Hematopoietic multipotent progenitor cell treated with erythropoietin and hydrocortisone succinate and interleukin-3 and kit ligand, for 8 days (in vitro differentiated cells): ENCODE results near the gene SF3A1.

Experiments
- DNase-seq: peaks from one replicate; pipeline ENCODE4 v3.0.0-alpha.2; 2015

Gene SF3A1

DNA sequence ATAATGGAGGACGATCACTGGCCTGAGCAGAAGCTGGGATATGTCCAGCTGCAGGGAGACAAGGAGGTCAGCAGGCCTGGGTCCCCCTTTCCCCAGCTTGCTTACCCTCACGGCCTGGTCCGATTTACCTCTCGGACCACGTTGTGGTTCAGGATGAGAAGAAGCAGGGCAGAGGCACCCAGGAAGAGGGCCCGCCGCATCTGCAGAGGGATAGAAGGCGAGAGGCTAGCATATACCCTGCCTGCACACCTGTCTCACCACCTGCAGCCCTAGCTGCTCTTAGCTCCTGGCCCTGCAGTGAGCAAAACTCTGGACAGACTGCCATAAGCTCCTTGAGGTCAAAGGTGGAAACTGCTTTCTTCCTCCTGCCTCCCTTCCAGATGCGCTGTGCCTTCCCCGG is 29.2 kb upstream of the SF3A1 start:
- DNase-seq: no peak

- no peak for DNase-seq
Measured at GRCh38 chr22:30383061-30383460, 26.4 kb upstream of the SF3A1 start.

DNA sequence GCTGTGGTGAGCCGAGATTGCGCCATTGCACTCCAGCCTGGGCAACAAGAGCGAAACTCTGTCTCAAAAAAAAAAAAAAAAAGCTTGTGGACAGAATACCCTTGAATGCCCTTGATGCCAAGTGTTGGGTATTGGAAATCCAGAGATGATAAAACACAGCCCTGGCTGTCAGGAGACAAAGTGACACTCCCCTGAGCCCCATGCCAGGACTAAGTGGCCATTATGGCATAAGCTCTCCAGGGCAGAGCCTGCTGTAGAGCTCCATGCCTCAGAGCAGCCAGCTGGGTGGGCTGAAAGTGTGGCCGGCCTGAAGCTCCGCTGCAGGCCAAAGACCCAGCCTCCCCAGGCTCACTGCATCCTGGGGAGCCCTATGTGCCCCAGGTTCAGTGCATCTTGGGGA is 25.6 kb upstream of the SF3A1 start:
- no peak for DNase-seq

DNA sequence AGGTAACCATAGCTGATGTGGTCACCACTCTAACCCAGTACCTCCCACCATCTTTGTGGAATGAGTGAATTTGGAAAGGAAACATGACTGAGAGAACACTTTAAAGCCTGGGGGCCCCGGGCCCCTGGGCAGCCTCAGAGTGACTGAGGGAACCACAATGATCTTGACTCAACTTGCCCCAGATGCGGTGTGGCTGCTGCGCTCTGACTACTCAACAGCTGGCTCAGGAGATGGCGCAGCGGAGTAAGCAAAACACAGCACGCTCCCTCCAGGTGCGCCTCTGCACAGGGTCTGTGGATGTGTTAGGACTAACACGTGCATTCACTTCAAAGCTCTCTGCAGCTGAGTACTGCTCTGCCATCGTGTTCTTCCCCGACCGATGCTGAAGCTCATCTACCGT is 24.6 kb upstream of the SF3A1 start:
- no peak for DNase-seq

DNA sequence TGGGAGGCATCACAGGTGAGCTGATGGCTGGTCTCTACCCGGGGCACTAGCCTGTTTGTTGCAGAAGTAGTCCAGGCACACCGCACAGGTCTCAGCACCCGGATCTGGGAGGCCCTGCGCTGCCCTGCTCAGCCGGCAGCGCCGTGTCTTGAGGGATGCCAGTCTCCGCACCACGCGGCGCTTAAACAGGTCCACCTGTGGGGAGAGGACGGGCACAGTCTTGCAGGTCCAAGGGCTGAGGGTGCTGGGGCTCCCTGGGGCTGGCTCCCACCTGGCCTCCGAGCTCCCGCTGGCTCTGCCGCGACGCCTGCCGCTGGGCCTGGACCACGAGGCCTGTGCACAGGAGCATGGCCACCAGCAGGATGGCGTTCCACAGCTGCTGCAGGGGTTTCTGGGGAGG is 23.3 kb upstream of the SF3A1 start:
- DNase-seq: no peak

GRCh38 chr22:30375312-30375849 is 18.7 kb upstream of the SF3A1 start:
- no peak for DNase-seq

GRCh38 chr22:30373331-30374325 is 16.9 kb upstream of the SF3A1 start:
- no peak for DNase-seq

GRCh38 chr22:30372915-30373314 is 16.2 kb upstream of the SF3A1 start:
- DNase-seq: no peak

DNA sequence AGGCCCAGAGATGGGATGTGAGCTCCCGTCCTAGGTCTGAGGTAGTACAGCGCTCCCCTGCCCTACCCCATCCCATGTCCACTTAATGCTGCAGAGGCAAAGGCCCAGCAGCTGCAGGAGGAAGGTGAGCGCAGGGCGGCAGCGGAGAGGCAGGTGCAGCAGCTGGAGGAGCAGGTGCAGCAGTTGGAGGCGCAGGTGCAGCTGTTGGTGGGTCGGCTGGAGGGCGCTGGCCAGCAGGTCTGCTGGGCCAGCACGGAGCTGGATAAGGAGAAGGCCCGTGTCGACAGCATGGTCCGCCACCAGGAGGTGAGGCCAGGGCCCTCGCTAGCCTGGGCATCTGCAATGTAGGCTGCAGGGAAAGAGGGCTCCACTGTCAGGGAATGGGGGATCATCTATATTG is 15.3 kb upstream of the SF3A1 start:
- DNase-seq: no peak

DNA sequence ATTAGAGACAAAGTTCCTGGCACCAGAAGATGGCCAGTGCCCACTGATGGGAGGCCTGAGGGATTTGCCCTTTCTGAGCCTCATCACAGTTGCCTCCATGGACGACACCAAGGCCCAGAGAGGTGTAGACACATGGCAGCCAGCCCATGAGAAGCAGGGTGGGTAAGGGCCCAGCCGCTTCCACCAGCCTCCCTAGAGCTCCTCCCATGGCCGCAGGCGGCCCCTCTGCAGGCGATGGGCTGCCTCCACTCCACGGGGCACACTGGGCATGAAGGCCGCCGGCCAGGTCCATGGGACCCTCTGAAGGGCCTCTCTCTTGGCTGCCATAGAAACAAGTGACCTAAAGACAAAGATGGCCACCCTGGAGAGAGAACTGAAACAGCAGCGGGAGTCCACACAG is 14.6 kb upstream of the SF3A1 start:
- no peak for DNase-seq

GRCh38 chr22:30370641-30371230 is 14.0 kb upstream of the SF3A1 start:
- no peak for DNase-seq

- no peak for DNase-seq
Measured at GRCh38 chr22:30368420-30368819, 11.7 kb upstream of the SF3A1 start.

GRCh38 chr22:30365891-30366290 is 9.2 kb upstream of the SF3A1 start:
- DNase-seq: no peak

DNA sequence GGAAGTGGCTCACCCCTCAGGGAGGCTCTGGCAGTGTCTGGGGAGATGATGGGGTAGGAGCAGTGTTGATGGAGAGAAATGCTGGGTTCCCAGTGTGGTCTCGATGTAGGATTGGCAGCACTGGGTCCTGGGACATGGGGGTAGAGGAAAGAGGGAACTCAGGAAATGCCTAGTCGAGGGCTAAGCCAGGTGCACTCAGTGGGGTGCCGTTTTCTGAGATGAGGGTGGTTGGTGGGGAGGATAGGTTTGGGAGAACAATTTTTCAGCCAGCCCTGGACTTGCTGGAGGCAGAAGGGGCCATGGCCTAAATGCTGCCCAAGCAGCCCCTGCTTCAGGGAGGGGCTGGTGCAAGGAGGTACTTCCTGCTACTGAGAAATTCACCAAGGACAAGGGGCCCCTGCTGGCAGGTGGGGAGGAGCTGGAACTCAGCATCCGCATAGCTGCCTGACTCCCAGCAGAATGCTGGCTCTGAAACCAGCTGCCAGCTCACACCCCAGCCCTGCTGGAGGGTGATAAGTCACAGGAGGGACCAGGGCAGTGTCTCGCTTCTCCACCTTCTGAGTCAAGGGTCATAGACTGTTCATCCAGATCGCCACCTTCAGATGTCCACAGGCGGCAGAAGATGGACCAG is 6.1 kb upstream of the SF3A1 start:
- peak; percentile 83 for DNase-seq

GRCh38 chr22:30361916-30362650 is 5.4 kb upstream of the SF3A1 start:
- no peak for DNase-seq

GRCh38 chr22:30358541-30358940 is 1.8 kb upstream of the SF3A1 start:
- DNase-seq: no peak

- DNase-seq: no peak
Measured at GRCh38 chr22:30357650-30358215, 1.0 kb upstream of the SF3A1 start.

DNA sequence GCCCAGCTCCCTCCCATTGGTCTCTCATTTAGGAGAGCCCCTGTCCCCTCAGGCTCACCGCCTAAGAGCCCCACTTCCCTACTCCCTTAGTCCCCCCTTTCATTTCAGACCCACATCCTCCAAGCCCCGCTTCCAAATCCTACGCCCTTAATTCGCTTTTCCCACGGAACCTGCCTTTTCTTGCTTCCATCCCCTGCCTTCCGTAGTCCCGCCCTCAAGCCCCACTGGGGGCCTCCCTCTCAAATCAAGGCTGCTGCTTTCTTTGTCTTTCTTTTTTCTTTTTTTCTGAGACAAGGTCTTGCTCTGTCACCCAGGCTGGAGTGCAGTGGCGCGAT is 509 bp upstream of the SF3A1 start:
- no peak for DNase-seq

GRCh38 chr22:30354644-30355043 is 2.0 kb downstream of the SF3A1 start:
- DNase-seq: no peak

GRCh38 chr22:30351226-30351625 is 5.5 kb downstream of the SF3A1 start:
- no peak for DNase-seq

DNA sequence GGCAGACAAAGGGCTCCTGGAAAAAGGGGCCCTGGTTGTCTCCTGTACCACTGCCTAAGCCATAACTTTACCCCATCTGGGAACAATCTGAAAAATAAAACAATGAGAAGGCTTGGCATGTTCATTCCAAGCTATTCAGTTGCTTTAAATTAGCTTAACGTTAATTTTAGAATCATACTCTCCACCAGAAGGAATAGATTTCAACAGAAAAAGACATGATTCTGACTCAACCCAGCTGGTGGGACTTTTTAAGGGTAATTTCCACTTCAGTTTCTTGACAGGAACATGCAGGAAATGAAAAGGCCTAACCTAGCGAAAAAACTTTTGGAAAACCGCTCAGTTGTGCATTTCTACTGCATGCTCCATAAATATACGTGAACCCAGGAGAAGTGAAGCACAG is 7.9 kb downstream of the SF3A1 start:
- DNase-seq: no peak

GRCh38 chr22:30348404-30348803 is 8.3 kb downstream of the SF3A1 start:
- no peak for DNase-seq
